ENCODE results near the gene NOP53. TPM values are rescaled to one million over a fixed set of nuclear protein-coding genes. Genes with fewer than 3 reads are reported as not detected.
"Not testable (repeated sequence)": the region's sequence is repeated elsewhere in the genome, so short reads cannot be mapped to it uniquely, and the experiment has no call there.

NOP53 gene
- total and polyA plus RNA-seq, 2 of the 8 experiments (the other 6 are each of a cell fraction or from before 2014, with no cell fraction given): 107 to 245 TPM

DNA sequence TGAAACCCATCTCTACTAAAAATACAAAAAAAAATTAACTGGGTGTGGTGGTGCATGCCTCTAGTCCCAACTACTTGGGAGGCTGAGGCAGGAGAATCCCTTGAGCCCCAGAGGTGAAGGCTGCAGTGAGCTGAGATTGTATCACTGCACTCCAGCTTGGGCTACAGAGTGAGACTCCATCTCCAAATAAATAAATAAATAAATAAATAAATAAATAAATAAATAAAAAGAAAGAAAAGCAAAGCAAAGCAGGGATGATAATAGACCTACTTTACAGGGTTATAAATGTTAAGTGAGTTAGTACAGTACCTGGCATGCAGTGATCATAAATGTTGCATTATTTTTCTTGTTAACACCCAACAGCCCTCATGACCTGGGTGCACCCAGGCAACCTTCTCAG is 30.5 kb upstream of the NOP53 start:
- H3K9ac ChIP-seq (replicated peaks in 1 of 4; ENCODE audit: extremely low read depth in 1 of 4, low read depth in 3 of 4, low read length in 3 of 4); H3K4me1 ChIP-seq (replicated peaks in 1 of 4; ENCODE audit: control insufficient read depth in 3 of 4, insufficient read depth in 4 of 4, low read length in 3 of 4); H2BK12ac ChIP-seq (ENCODE audit: low read depth, low read length); H3K36me3 ChIP-seq (ENCODE audit: control insufficient read depth in 2 of 4, insufficient read depth in 4 of 4, low read length in 3 of 4); H3K27me3 ChIP-seq (replicated peaks in 1 of 4; ENCODE audit: control insufficient read depth in 3 of 4, extremely low read depth in 1 of 4, insufficient read depth in 3 of 4, low read length in 3 of 4); H3K4me2 ChIP-seq (ENCODE audit: insufficient read depth in 1 of 2, low read depth in 2 of 2, low read length in 2 of 2); H3K79me2 ChIP-seq (ENCODE audit: control insufficient read depth in 1 of 2, insufficient read depth in 2 of 2, low read length in 2 of 2); H3K14ac ChIP-seq (ENCODE audit: insufficient read length); H3K56ac ChIP-seq (replicated peaks; ENCODE audit: insufficient read length, low read depth, low read length); H2BK5ac ChIP-seq (ENCODE audit: low read depth, low read length); H2AFZ ChIP-seq (ENCODE audit: low read length); H2BK15ac ChIP-seq (ENCODE audit: low read length); H2BK20ac ChIP-seq (ENCODE audit: low read length); H3K79me1 ChIP-seq (ENCODE audit: low read depth, low read length); H3K27ac ChIP-seq (ENCODE audit: low read depth, low read length); H4K91ac ChIP-seq (replicated peaks; ENCODE audit: insufficient read length, low read length); H4K5ac ChIP-seq (ENCODE audit: insufficient read length, low read depth, low read length); H3K23ac ChIP-seq (ENCODE audit: insufficient read length); H4K20me1 ChIP-seq (replicated peaks in 1 of 2; ENCODE audit: control insufficient read depth in 1 of 2, insufficient read depth in 2 of 2, low read length in 2 of 2); H3K4me3 ChIP-seq (ENCODE audit: extremely low read depth in 1 of 4, insufficient read depth in 2 of 4, low read depth in 3 of 4, low read length in 4 of 4); H3K23me2 ChIP-seq (ENCODE audit: low read depth, low read length); H2BK120ac ChIP-seq (replicated peaks; ENCODE audit: low read depth, low read length); FAIRE-seq; H3K9me3 ChIP-seq (ENCODE audit: insufficient read depth in 2 of 2, low read depth in 1 of 2, low read length in 1 of 2); H3K18ac ChIP-seq (ENCODE audit: extremely low read depth, low read length); H4K8ac ChIP-seq (ENCODE audit: extremely low read depth, insufficient read depth, low read length); DNase-seq (ENCODE audit: low read depth in 1 of 2, low spot score in 2 of 2); H2AK5ac ChIP-seq (ENCODE audit: low read depth, low read length); H3K4ac ChIP-seq (replicated peaks; ENCODE audit: insufficient read length, low read depth, low read length): not testable (repeated sequence)
- CTCF ChIA-PET (ENCODE audit: partially characterized antibody): interaction anchor here (0.6 to 24.9 kb wide), 14 partner anchors 8 to 1283 kb away, joined by 3 to 436 read pairs (median 18); partner anchors contain the start of gene NOP53
- POLR2A ChIA-PET (ENCODE audit: partially characterized antibody): interaction anchor here (1.0 to 3.0 kb wide), 2 partner anchors 29 to 34 kb away, joined by 3 to 8 read pairs; no protein-coding TSS in a partner anchor
